KMS-11 (cell line): ENCODE data around the gene GDI1.
"Not testable (repeated sequence)": the region's sequence is repeated elsewhere in the genome, so short reads cannot be mapped to it uniquely, and the experiment has no call there.

Experiments
- H2AFZ ChIP-seq: fragments of 200-600 bp; sonication (generic); 2 replicates; pipeline ENCODE4 v1.6.1; 2016; ENCODE audit warnings: antibody characterized with exemption, mixed run types, low read depth
- H3K27ac ChIP-seq: fragments of 200-600 bp; sonication (generic); 2 replicates; pipeline ENCODE4 v1.6.1; 2016; ENCODE audit warnings: mild to moderate bottlenecking, mixed run types
- H3K27me3 ChIP-seq: fragments of 200-600 bp; sonication (generic); 2 replicates; pipeline ENCODE4 v1.6.1; 2017; ENCODE audit warnings: mild to moderate bottlenecking, low read depth, mixed run types, moderate library complexity; ENCODE audit not compliant: insufficient read depth
- H3K36me3 ChIP-seq: fragments of 200-600 bp; sonication (generic); 2 replicates; pipeline ENCODE4 v1.6.1; 2017; ENCODE audit warnings: mild to moderate bottlenecking, mixed run types; ENCODE audit not compliant: insufficient read depth
- H3K4me1 ChIP-seq: fragments of 200-600 bp; sonication (generic); 2 replicates; pipeline ENCODE4 v1.6.1; 2016; ENCODE audit warnings: mild to moderate bottlenecking, low read depth, mixed run types; ENCODE audit not compliant: poor library complexity, severe bottlenecking
- H3K4me2 ChIP-seq: fragments of 200-600 bp; sonication (generic); 2 replicates; pipeline ENCODE4 v1.7.0; 2016; ENCODE audit warnings: mild to moderate bottlenecking, mixed run types
- H3K4me3 ChIP-seq: fragments of 200-600 bp; sonication (generic); IDR thresholded peaks from 2 replicates; pipeline ENCODE4 v1.6.1; 2017; ENCODE audit warnings: low read depth, low read length, mixed read lengths; ENCODE audit not compliant: insufficient read depth
- H3K79me2 ChIP-seq: fragments of 200-600 bp; sonication (generic); 2 replicates; pipeline ENCODE4 v1.6.1; 2016; ENCODE audit warnings: low read depth, mixed run types; ENCODE audit not compliant: insufficient read depth
- H3K9ac ChIP-seq: fragments of 200-600 bp; sonication (generic); 2 replicates; pipeline ENCODE4 v1.6.1; 2016; ENCODE audit warnings: mild to moderate bottlenecking, mixed run types
- H4K20me1 ChIP-seq: fragments of 200-600 bp; sonication (generic); 2 replicates; pipeline ENCODE4 v1.6.1; 2016; ENCODE audit warnings: mild to moderate bottlenecking, mixed run types; ENCODE audit not compliant: insufficient read depth
- TF ChIP-seq, protein P1 (sequence below): fragments of 200-600 bp; sonication (generic); conservative IDR thresholded peaks from 2 replicates; pipeline ENCODE4 v1.6.1; 2017; ENCODE audit warnings: low read depth, mild to moderate bottlenecking, antibody characterized with exemption, low read length, moderate library complexity, mixed read lengths

The GDI1 gene

DNA sequence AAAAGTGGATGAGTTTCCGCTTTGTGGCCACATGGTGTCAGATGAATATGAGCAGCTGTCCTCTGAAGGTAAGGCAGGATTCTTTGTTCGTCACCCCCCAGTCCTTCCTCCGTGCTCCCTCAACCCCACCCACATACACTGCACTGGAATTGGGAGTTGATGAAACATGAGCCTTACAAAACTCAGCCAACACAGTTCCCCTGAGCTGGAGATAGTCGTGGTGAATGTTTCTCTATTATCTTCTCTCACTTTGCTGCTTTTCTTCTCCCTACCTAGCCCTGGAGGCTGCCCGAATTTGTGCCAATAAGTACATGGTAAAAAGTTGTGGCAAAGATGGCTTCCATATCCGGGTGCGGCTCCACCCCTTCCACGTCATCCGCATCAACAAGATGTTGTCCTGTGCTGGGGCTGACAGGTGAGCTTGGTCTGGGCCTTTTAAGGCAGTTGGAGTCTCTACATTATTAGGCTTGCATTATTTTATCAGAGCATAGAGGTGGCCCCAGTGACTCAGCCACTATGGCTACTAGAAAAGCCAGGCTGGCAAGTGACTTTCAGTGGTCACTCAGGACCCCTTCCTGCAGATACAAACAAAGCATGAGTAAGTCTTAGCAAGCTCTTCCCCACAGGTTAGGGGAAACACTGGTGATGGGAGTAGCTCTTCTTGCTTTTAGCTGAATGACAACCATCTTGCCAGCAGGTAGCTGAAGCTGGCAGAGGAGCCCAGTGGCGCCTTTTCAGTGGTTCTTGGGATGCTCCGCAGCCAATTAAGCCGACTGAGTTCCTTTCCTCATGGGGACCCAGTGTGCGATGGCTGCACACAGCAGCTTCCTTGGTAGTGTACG, 37.2 kb upstream of the GDI1 start:
- no peaks in the 10 kb centered on the region for H4K20me1 ChIP-seq
- H2AFZ ChIP-seq = no peak overlapping the region
- peak overlapping the region; percentile 74 for H3K4me2 ChIP-seq
- peak overlapping the region; percentile 99 for H3K27ac ChIP-seq
- H3K36me3 ChIP-seq = 0 out of 2 replicates have a peak, but pooled peaks cover 7% of the 10 kb centered on the region
- H3K4me1 ChIP-seq = peaks cover 4% of the 10 kb centered on the region
- H3K4me3 ChIP-seq = no peak overlapping the region
- TF ChIP-seq, protein P1, sequence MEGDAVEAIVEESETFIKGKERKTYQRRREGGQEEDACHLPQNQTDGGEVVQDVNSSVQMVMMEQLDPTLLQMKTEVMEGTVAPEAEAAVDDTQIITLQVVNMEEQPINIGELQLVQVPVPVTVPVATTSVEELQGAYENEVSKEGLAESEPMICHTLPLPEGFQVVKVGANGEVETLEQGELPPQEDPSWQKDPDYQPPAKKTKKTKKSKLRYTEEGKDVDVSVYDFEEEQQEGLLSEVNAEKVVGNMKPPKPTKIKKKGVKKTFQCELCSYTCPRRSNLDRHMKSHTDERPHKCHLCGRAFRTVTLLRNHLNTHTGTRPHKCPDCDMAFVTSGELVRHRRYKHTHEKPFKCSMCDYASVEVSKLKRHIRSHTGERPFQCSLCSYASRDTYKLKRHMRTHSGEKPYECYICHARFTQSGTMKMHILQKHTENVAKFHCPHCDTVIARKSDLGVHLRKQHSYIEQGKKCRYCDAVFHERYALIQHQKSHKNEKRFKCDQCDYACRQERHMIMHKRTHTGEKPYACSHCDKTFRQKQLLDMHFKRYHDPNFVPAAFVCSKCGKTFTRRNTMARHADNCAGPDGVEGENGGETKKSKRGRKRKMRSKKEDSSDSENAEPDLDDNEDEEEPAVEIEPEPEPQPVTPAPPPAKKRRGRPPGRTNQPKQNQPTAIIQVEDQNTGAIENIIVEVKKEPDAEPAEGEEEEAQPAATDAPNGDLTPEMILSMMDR = no peak
- no peaks in the 10 kb centered on the region for H3K27me3 ChIP-seq
- H3K9ac ChIP-seq = peak overlapping the region; percentile 100
- peaks cover 21% of the 10 kb centered on the region for H3K79me2 ChIP-seq

DNA sequence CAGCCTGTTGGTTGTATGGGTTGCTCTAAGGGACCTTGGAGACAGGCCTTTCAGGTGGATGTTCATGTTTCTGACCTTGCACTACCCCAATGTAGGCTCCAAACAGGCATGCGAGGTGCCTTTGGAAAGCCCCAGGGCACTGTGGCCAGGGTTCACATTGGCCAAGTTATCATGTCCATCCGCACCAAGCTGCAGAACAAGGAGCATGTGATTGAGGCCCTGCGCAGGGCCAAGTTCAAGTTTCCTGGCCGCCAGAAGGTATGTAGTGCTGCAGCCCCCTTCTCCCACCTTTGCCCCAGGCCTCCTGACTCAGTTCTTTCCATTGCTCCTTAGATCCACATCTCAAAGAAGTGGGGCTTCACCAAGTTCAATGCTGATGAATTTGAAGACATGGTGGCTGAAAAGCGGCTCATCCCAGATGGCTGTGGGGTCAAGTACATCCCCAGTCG, 36.6 kb upstream of the GDI1 start:
- H3K9ac ChIP-seq = peak overlapping the region; percentile 100; the same call in 1 of the 2 replicates
- H3K4me2 ChIP-seq = peak overlapping the region; percentile 74; the same call in 1 of the 2 replicates
- not testable (repeated sequence) for H3K27me3 ChIP-seq, H3K36me3 ChIP-seq, H4K20me1 ChIP-seq, H3K4me3 ChIP-seq, H3K4me1 ChIP-seq, H2AFZ ChIP-seq
- peaks cover 21% of the 10 kb centered on the region for H3K79me2 ChIP-seq
- H3K27ac ChIP-seq = peak overlapping the region; percentile 99

DNA sequence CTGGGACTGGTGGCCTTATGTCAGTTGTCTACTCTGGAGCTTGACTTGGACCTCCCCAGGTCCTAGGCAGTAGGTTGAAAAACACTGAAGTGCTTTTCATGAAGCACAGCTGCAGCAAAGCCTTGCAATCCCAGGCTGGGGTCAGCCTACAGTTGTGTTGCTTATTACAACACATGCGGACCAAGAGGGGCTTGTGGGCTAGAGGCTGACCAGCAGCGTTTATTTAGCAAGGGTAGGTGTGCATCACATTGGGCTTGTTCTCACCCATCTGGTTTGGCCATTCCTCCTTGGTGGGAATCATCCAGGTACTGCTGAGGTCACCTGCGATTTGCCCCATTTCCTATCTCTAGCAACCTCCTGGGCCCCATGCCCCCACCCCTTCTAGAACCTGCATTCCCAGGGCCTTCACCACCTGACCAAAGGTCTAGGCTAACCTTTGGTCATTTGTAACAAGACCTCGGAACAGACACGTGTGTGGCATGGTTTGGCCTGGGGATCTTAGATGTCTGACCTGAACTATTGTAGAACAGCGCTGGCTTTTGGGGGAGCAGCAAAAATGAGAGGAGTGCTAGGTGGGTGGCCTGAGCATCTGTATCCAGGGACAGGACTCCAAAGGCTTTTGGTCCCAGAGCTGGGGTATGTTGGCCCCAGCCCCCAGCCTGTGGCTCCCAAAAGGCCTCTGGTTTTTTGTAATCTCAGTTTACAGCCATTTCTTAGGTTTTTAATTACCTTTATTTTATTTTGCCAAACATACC, 35.7 kb upstream of the GDI1 start:
- Histone ChIP-seq H3K27ac (peak overlapping the region; percentile 99; the same call in 1 of the 2 replicates), H3K9ac (peak overlapping the region; percentile 29; the same call in 1 of the 2 replicates), H3K4me3 (no peak overlapping the region), H3K4me1 (peaks cover 4% of the 10 kb centered on the region), H3K4me2 (no peak overlapping the region), H4K20me1 (no peaks in the 10 kb centered on the region), H3K36me3 (0 out of 2 replicates have a peak, but pooled peaks cover 7% of the 10 kb centered on the region), H3K27me3 (no peaks in the 10 kb centered on the region), H3K79me2 (peaks cover 21% of the 10 kb centered on the region), H2AFZ (no peak overlapping the region)
- TF ChIP-seq, protein P1 = no peak

DNA sequence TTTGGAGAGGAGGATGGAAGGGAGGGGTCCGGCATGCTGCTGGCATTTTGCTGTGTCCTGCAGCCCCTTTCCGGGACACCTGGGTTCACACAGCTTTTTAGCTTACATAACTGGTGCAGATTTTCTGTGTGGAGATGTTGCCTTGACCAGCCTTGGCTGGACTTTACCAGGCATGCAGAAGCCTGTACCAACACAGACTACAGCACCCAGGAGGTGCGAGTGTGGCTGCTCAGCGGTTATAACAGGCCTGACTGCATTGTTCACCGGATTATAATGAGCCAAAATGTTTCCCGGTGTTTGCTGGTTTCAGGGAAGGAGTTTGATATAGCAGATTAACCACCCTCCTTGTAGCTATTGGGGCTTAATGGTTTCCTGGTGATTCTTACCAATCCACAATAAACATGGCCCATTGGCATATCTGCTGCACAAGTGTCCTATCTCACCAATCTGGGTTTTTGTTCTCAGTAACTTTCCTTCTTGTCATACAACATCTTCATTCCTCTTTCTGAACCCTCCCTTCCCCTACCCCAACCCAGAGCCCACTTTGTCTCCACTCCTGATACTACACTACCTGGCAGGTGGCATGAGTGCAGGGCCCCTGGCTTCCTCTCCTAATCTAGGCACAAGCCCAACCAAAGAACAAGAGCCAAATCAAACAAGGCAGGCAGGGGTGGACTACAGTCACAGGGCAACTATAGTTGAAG, 34.9 kb upstream of the GDI1 start:
- Histone ChIP-seq H3K27ac (peak overlapping the region; percentile 99; the same call in 1 of the 2 replicates), H3K4me2 (no peak overlapping the region), H3K4me3 (no peak overlapping the region), H3K4me1 (peaks cover under 1% of the 10 kb centered on the region), H3K79me2 (peaks cover 21% of the 10 kb centered on the region), H4K20me1 (no peaks in the 10 kb centered on the region), H3K9ac (no peak overlapping the region; the same call in 1 of the 2 replicates), H3K27me3 (no peaks in the 10 kb centered on the region), H2AFZ (no peak overlapping the region), H3K36me3 (0 out of 2 replicates have a peak, but pooled peaks cover 7% of the 10 kb centered on the region)
- TF ChIP-seq, protein P1 = no peak
